ENCODE measurements around the gene PLPP2.
"Not testable (repeated sequence)": the region's sequence is repeated elsewhere in the genome, so short reads cannot be mapped to it uniquely, and the experiment has no call there.

DNA sequence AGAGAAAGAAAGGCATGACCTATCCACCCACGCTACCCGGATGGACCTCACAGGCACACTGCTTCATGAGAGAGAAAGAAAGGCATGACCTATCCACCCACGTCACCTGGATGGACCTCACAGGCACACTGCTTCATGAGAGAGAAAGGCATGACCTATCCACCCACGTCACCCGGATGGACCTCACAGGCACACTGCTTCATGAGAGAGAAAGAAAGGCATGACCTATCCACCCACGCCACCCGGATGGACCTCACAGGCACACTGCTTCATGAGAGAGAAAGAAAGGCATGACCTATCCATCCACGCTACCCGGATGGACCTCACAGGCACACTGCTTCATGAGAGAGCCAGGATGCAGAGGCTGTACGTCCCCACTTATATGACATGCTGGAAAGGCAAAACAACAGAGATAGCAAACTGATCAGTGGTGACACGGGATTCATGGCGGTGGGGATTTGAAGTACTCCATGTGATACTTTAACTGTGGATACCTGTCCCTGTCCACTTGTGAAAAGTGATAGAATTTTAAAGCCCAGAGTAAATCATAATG, 20.4 kb downstream of the PLPP2 start:
- TF ChIP-seq, protein P1, sequence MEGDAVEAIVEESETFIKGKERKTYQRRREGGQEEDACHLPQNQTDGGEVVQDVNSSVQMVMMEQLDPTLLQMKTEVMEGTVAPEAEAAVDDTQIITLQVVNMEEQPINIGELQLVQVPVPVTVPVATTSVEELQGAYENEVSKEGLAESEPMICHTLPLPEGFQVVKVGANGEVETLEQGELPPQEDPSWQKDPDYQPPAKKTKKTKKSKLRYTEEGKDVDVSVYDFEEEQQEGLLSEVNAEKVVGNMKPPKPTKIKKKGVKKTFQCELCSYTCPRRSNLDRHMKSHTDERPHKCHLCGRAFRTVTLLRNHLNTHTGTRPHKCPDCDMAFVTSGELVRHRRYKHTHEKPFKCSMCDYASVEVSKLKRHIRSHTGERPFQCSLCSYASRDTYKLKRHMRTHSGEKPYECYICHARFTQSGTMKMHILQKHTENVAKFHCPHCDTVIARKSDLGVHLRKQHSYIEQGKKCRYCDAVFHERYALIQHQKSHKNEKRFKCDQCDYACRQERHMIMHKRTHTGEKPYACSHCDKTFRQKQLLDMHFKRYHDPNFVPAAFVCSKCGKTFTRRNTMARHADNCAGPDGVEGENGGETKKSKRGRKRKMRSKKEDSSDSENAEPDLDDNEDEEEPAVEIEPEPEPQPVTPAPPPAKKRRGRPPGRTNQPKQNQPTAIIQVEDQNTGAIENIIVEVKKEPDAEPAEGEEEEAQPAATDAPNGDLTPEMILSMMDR (conservative IDR thresholded peaks at IDR 0.05 in 1 of 2, IDR thresholded peaks at IDR 0.05 in 1 of 2; ENCODE audit: low read depth in 1 of 2, low read length in 2 of 2): not testable (repeated sequence)
- TF ChIP-seq EZH2 (IDR thresholded peaks at IDR 0.05; ENCODE audit: low read length, missing control alignments): not testable (repeated sequence)

Measured in fibroblast of lung (primary cell).